ENCODE data around the gene GPR146. TPM values are rescaled to one million over a fixed set of nuclear protein-coding genes. Genes with fewer than 3 reads are reported as not detected.

The GPR146 gene
- total RNA-seq, 1 donor from 2014 or later = 1.7 TPM

DNA sequence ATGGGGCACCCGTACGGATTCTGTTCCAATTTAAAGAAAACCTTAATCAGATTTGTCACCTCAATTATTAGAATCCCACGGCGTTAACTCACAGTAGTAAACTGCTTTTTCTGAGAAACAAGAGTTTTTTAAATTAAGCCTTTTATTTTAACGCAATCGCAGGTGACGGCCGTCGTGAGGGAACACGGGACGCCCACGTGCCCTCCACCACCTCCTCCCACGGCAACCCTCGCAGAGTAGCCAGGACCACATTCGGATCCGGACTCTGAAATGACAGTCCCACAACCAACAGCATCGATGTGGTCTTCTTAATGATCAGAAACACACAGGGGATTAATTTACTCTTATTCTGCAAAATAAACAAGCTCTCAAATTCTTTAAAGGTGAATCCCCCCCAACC lies 22.0 kb upstream of the GPR146 start:
- Histone ChIP-seq H3K27me3 (ENCODE audit: insufficient read depth, low read length) (no peaks in the 10 kb centered on the region), H3K4me2 (ENCODE audit: low read length) (no peak overlapping the region), H3K9me3 (ENCODE audit: insufficient read depth, low read depth, low read length) (no peaks in the 10 kb centered on the region), H3K4me1 (ENCODE audit: insufficient read depth, low read length) (peaks cover 7% of the 10 kb centered on the region), H3K9ac (ENCODE audit: low read length) (no peak overlapping the region), H2AFZ (ENCODE audit: low read depth, low read length) (no peak overlapping the region), H4K20me1 (ENCODE audit: insufficient read depth, low read length) (peaks cover 80% of the 10 kb centered on the region), H3K36me3 (ENCODE audit: insufficient read depth, low read length) (peaks cover 2% of the 10 kb centered on the region), H3K79me2 (ENCODE audit: insufficient read depth, low read length) (peaks cover 73% of the 10 kb centered on the region), H3K4me3 (ENCODE audit: insufficient read depth, low read depth, low read length) (no peak overlapping the region), H3K27ac (ENCODE audit: low read depth, low read length) (no peak overlapping the region)
- TF ChIP-seq EZH2 (IDR thresholded peaks at IDR 0.05; ENCODE audit: insufficient read depth, low read length) = no peak
- TF ChIP-seq, protein P1, sequence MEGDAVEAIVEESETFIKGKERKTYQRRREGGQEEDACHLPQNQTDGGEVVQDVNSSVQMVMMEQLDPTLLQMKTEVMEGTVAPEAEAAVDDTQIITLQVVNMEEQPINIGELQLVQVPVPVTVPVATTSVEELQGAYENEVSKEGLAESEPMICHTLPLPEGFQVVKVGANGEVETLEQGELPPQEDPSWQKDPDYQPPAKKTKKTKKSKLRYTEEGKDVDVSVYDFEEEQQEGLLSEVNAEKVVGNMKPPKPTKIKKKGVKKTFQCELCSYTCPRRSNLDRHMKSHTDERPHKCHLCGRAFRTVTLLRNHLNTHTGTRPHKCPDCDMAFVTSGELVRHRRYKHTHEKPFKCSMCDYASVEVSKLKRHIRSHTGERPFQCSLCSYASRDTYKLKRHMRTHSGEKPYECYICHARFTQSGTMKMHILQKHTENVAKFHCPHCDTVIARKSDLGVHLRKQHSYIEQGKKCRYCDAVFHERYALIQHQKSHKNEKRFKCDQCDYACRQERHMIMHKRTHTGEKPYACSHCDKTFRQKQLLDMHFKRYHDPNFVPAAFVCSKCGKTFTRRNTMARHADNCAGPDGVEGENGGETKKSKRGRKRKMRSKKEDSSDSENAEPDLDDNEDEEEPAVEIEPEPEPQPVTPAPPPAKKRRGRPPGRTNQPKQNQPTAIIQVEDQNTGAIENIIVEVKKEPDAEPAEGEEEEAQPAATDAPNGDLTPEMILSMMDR (IDR thresholded peaks at IDR 0.05; ENCODE audit: insufficient read depth, low read depth, low read length) = no peak
- Mint-ChIP-seq H3K36me3 (ENCODE audit: low read depth, unreplicated experiment) (peaks cover 21% of the 10 kb centered on the region), H3K27me3 (ENCODE audit: low read depth, unreplicated experiment) (no peaks in the 10 kb centered on the region), H3K4me3 (ENCODE audit: unreplicated experiment) (no peak overlapping the region), H3K27ac (ENCODE audit: unreplicated experiment) (no peak overlapping the region), H3K4me1 (ENCODE audit: low read depth, unreplicated experiment) (peaks cover 4% of the 10 kb centered on the region), H3K9me3 (ENCODE audit: unreplicated experiment) (no peaks in the 10 kb centered on the region)
- DNase-seq (ENCODE audit: low read depth) = no peak
- no peak for FAIRE-seq

DNA sequence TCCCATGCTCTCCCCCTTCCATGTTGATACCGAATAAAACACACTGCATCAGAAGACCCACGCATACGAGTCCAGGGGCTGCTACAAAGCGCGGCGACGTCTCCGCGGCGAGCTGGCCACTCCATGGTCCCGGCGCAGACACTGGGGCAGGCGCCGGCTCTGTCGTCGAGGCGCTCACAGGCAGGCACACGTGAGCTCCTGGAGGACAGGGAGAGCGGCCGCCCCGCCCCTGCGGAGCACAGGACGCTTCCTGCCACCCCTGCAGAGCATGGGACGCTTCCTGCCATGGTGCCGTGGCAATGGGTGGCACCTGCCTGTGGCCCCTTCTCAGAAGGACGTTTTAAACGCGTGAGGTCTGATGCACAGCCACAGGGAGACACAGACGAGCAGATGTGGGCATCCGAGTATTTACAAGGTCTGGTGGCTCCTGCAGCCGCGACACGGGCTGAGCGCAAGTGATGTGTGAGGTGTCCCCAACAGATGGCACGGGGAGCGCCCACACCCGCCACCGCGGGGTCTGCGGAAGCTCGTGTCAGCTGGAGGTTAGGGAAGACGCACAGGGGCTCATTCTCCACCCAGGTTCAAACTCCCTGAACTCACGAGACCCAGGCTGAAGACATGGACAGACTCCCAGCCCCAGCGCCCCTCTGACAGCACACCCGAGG lies 21.4 kb upstream of the GPR146 start:
- Histone ChIP-seq H3K79me2 (ENCODE audit: insufficient read depth, low read length) (peaks cover 79% of the 10 kb centered on the region), H2AFZ (ENCODE audit: low read depth, low read length) (no peak overlapping the region), H3K4me2 (ENCODE audit: low read length) (no peak overlapping the region), H3K27me3 (ENCODE audit: insufficient read depth, low read length) (no peaks in the 10 kb centered on the region), H3K36me3 (ENCODE audit: insufficient read depth, low read length) (peaks cover 2% of the 10 kb centered on the region), H3K4me1 (ENCODE audit: insufficient read depth, low read length) (peaks cover 8% of the 10 kb centered on the region), H4K20me1 (ENCODE audit: insufficient read depth, low read length) (peaks cover 79% of the 10 kb centered on the region), H3K9ac (ENCODE audit: low read length) (no peak overlapping the region), H3K4me3 (ENCODE audit: insufficient read depth, low read depth, low read length) (no peak overlapping the region), H3K9me3 (ENCODE audit: insufficient read depth, low read depth, low read length) (no peaks in the 10 kb centered on the region), H3K27ac (ENCODE audit: low read depth, low read length) (no peak overlapping the region)
- Mint-ChIP-seq H3K4me1 (ENCODE audit: low read depth, unreplicated experiment) (peaks cover 5% of the 10 kb centered on the region), H3K9me3 (ENCODE audit: unreplicated experiment) (no peaks in the 10 kb centered on the region), H3K27me3 (ENCODE audit: low read depth, unreplicated experiment) (no peaks in the 10 kb centered on the region), H3K36me3 (ENCODE audit: low read depth, unreplicated experiment) (peaks cover 19% of the 10 kb centered on the region), H3K4me3 (ENCODE audit: unreplicated experiment) (no peak overlapping the region), H3K27ac (ENCODE audit: unreplicated experiment) (no peak overlapping the region)
- TF ChIP-seq, protein P1 (IDR thresholded peaks at IDR 0.05; ENCODE audit: insufficient read depth, low read depth, low read length) = no peak
- TF ChIP-seq EZH2 (IDR thresholded peaks at IDR 0.05; ENCODE audit: insufficient read depth, low read length) = no peak
- no peak for FAIRE-seq
- DNase-seq (ENCODE audit: low read depth) = no peak

DNA sequence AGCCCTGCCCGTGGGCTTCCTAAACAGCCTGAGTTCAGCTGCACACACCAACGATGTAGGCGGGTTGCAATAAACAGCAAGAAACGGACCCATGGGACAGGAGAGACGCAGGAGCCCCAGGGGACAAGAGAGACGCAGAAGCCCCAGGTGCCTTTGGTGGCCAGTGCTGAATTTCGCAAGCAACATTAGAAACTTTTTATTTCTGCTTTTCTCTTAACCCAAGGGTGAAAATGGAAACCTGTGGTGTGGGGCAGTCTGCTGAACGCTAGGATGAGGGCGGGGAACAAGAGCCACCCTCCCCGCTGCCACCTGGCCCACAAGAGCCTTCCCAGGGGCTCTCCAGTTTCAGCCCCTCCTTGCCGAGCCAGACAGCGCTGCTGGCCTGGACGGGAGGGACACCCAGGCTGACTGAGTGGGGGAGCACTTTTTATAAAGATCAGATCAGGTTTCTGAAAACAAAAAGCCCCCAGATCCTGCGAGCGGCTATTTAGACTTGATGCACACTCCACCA lies 20.0 kb upstream of the GPR146 start:
- Histone ChIP-seq H3K9ac (ENCODE audit: low read length) (no peak overlapping the region), H2AFZ (ENCODE audit: low read depth, low read length) (no peak overlapping the region), H3K4me2 (ENCODE audit: low read length) (no peak overlapping the region), H3K27ac (ENCODE audit: low read depth, low read length) (no peak overlapping the region), H3K36me3 (ENCODE audit: insufficient read depth, low read length) (peaks cover 2% of the 10 kb centered on the region), H3K79me2 (ENCODE audit: insufficient read depth, low read length) (peaks cover 80% of the 10 kb centered on the region), H4K20me1 (ENCODE audit: insufficient read depth, low read length) (peaks cover 77% of the 10 kb centered on the region), H3K4me1 (ENCODE audit: insufficient read depth, low read length) (peaks cover 18% of the 10 kb centered on the region), H3K9me3 (ENCODE audit: insufficient read depth, low read depth, low read length) (no peaks in the 10 kb centered on the region), H3K27me3 (ENCODE audit: insufficient read depth, low read length) (no peaks in the 10 kb centered on the region), H3K4me3 (ENCODE audit: insufficient read depth, low read depth, low read length) (no peak overlapping the region)
- H3K4me1 Mint-ChIP-seq (ENCODE audit: low read depth, unreplicated experiment) = peaks cover 10% of the 10 kb centered on the region
- peaks cover 19% of the 10 kb centered on the region for H3K36me3 Mint-ChIP-seq (ENCODE audit: low read depth, unreplicated experiment)
- no peaks in the 10 kb centered on the region for H3K27me3 Mint-ChIP-seq (ENCODE audit: low read depth, unreplicated experiment)
- H3K27ac Mint-ChIP-seq (ENCODE audit: unreplicated experiment) = no peak overlapping the region
- no peak for DNase-seq (ENCODE audit: low read depth)
- FAIRE-seq = no peak
- no peak overlapping the region for H3K4me3 Mint-ChIP-seq (ENCODE audit: unreplicated experiment)
- no peaks in the 10 kb centered on the region for H3K9me3 Mint-ChIP-seq (ENCODE audit: unreplicated experiment)
- TF ChIP-seq, protein P1 (IDR thresholded peaks at IDR 0.05; ENCODE audit: insufficient read depth, low read depth, low read length) = no peak
- TF ChIP-seq EZH2 (IDR thresholded peaks at IDR 0.05; ENCODE audit: insufficient read depth, low read length) = no peak

Measured in astrocyte (in vitro differentiated cells and primary cell).